ENCODE data around the gene C5orf22.

- no peak for TF ChIP-seq CTCF (conservative IDR thresholded peaks at IDR 0.05; ENCODE audit: low read length)
- TF ChIP-seq EZH2phosphoT487 (IDR thresholded peaks at IDR 0.05; ENCODE audit: borderline replicate concordance) = no peak
Measured at GRCh38 chr5:31583129-31583528, 51.0 kb downstream of the C5orf22 start.
